BJ (cell line): ENCODE measurements around the gene SPECC1L. TPM values are rescaled to one million over a fixed set of nuclear protein-coding genes. Genes with fewer than 3 reads are reported as not detected.

Source experiments
- CTCF ChIA-PET: fragments of 350-600 bp; formaldehyde crosslinking; extraction: SDS; loops from one replicate; lab custom pipeline; 2021; ENCODE audit warnings: antibody characterized with exemption, inconsistent platforms; lab: Yijun Ruan, JAX
- POLR2A ChIA-PET: fragments of 300-600 bp; sonication (Branson Sonifier 250); formaldehyde crosslinking; extraction: SDS; loops from one replicate; lab custom pipeline; 2021; ENCODE audit warnings: antibody characterized with exemption; lab: Charles Lee
- DNase-seq: peaks from one replicate; pipeline ENCODE4 v3.0.0-alpha.2; 2011; ENCODE audit warnings: low read depth
- H3K27me3 ChIP-seq: 2 replicates; pipeline ENCODE4 v1.6.0; 2011; ENCODE audit warnings: low read length; ENCODE audit not compliant: control insufficient read depth, insufficient read depth
- H3K36me3 ChIP-seq: 2 replicates; pipeline ENCODE4 v1.5.1; 2011; ENCODE audit warnings: low read length; ENCODE audit not compliant: control insufficient read depth, insufficient read depth
- H3K4me3 ChIP-seq: 2 replicates; pipeline ENCODE4 v1.5.1; 2011; ENCODE audit warnings: low read depth, mild to moderate bottlenecking, control low read depth, low read length
- polyA plus RNA-seq: library from polyadenylated mRNA; depleted of rRNA; stranded (reverse); fragments of >200 nt; gene quantifications from 2 replicates; pipeline ENCODE4 v1.2.3, GENCODE V29; 2011
- TF ChIP-seq, protein P1 (sequence below): IDR thresholded peaks from 2 replicates; pipeline ENCODE4 v1.5.1; 2011; ENCODE audit warnings: low read depth, mild to moderate bottlenecking, control low read depth, inconsistent platforms, low read length, moderate library complexity; ENCODE audit not compliant: insufficient read depth

Gene SPECC1L
- polyA plus RNA-seq, 1 experiment, result 35.1 TPM

DNA sequence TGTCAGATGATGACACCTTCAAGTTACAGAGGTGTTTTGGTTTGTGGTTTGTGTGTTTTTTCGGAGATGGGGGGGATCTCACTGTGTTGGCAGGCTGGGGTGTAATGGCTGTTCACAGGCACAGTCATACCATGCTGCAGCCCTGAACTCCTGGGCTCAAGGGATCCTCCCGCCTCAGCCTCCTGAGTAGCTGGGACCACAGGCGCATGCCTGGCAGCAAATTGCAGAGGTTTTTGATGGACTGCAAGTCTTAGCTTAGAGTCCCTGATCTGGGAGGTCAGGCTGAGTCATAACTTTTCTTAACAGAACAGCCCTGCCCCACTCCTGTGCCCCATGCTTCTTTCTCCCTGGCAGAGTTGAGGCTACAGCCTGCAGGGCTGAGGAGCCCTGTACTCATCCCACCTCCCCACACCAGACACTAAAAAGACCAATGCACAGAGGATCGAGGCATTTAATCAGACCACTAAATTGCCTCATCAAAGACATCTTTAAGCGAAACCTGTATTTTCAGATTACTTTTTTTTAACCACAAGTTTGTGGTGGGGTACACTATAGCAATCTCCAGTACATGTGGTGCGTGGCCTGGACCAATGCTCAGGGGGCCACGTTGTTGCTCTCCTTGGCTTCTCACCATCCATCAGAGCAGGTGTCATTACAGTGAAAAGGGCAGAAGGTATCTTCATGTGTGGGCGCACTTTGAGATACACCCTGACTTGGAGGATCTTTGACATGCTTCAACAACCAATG is 139.7 kb downstream of the SPECC1L start:
- TF ChIP-seq, protein P1, sequence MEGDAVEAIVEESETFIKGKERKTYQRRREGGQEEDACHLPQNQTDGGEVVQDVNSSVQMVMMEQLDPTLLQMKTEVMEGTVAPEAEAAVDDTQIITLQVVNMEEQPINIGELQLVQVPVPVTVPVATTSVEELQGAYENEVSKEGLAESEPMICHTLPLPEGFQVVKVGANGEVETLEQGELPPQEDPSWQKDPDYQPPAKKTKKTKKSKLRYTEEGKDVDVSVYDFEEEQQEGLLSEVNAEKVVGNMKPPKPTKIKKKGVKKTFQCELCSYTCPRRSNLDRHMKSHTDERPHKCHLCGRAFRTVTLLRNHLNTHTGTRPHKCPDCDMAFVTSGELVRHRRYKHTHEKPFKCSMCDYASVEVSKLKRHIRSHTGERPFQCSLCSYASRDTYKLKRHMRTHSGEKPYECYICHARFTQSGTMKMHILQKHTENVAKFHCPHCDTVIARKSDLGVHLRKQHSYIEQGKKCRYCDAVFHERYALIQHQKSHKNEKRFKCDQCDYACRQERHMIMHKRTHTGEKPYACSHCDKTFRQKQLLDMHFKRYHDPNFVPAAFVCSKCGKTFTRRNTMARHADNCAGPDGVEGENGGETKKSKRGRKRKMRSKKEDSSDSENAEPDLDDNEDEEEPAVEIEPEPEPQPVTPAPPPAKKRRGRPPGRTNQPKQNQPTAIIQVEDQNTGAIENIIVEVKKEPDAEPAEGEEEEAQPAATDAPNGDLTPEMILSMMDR, result no peak
- H3K27me3 ChIP-seq, result no peaks in the 10 kb centered on the region
- H3K4me3 ChIP-seq, result no peak overlapping the region
- DNase-seq, result no peak
- ChIA-PET POLR2A (no interaction called here), CTCF (no interaction called here)
- H3K36me3 ChIP-seq, result peaks cover 9% of the 10 kb centered on the region

DNA sequence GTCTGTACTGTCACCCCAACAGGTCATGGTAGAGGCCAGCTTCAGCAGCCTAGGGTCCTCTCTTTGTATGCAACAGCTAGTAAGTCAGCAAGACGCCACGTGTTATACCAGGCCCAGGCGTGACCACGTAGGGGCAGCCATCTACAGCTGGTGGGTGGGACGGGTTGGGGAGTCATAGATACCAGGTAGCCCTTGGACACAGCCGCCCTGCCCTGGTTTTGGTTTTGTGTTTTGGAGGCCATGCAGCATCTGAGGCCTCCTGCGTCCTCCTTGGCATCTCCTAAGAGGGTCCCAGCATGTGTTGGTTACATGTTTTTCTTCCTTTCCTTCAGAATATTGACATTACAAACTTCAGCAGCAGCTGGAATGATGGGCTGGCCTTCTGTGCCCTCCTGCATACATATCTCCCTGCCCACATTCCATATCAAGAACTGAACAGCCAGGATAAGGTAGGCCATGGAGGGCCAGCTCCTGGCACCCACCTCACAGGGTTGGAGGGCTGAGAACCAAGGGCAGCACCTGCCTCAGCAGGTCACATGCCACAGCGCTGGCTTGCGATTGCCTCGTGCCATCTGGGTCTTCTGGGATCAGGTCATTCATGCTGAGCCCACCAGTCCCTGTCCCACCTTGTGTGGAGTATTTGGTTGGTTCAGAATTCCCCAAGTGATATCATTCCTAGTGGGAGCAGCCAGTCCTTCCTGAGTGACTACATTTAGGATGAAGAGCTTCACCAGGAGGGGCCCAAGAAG is 140.8 kb downstream of the SPECC1L start:
- ChIA-PET POLR2A (no interaction called here), CTCF (interaction anchor here (0.6 to 1.2 kb wide), 2 partner anchors 11 to 46 kb away, joined by 3 read pairs; no protein-coding TSS in a partner anchor)
- TF ChIP-seq, protein P1, result no peak
- DNase-seq, result no peak
- H3K4me3 ChIP-seq, result no peak overlapping the region
- no peaks in the 10 kb centered on the region for H3K27me3 ChIP-seq
- H3K36me3 ChIP-seq, result peaks cover 10% of the 10 kb centered on the region

DNA sequence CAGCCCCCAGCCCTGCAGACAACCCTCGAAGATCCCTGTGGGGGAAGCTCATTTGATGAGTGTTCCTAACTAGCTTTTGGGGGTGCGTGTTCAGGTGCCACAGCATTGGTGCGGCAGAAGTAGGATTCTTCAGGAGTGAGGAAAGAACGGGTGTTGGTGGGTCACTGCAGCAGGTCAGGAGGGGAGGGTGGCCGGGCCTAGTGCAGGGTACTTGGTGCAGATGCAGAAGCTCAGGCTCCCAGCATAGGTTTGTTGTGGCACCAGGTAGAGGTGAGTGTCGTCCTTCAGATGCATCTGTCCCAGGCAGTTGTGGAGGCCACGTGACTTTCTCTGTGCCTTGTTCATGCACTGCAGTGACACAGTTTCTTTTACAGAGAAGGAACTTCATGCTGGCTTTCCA is 141.6 kb downstream of the SPECC1L start:
- H3K27me3 ChIP-seq, result no peaks in the 10 kb centered on the region
- ChIA-PET POLR2A (no interaction called here), CTCF (interaction anchor here (0.6 to 1.6 kb wide), 2 partner anchors 13 to 26 kb away, joined by 3 read pairs; no protein-coding TSS in a partner anchor)
- peaks cover 10% of the 10 kb centered on the region for H3K36me3 ChIP-seq
- no peak for DNase-seq
- TF ChIP-seq, protein P1, result no peak
- H3K4me3 ChIP-seq, result no peak overlapping the region

DNA sequence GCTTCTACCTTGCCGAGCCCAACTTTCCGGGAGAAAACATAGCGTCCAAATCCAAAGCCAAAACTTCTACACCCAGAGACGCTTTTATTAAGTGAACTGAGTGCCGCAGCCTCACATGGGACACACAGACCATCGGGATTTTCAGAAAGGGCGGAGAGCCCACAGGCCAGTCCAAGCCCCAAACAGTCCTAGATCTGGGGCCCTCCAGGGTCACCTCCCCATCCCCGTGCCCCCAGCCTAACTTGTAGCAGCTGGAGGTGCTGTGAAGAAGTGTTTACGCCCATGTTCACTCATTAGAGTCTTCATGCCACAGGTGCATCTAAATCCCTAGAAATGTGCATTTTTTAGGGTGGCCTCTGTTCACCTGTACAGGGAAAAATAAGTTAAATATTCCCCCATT is 142.6 kb downstream of the SPECC1L start:
- ChIA-PET POLR2A (no interaction called here), CTCF (interaction anchor here (1.6 kb wide), 1 partner anchor 14 kb away, joined by 3 read pairs; no protein-coding TSS in a partner anchor)
- Histone ChIP-seq H3K36me3 (peaks cover 13% of the 10 kb centered on the region), H3K4me3 (no peak overlapping the region), H3K27me3 (no peaks in the 10 kb centered on the region)
- TF ChIP-seq, protein P1, result no peak
- no peak for DNase-seq
